Measurements from ENCODE around the gene HHATL.

- no peak for TF ChIP-seq TAF1 (IDR thresholded peaks at IDR 0.05; ENCODE audit: low read depth, low read length)
- TF ChIP-seq CTCF (IDR thresholded peaks at IDR 0.05; ENCODE audit: control extremely low read depth in 1 of 3, insufficient read depth in 1 of 3, low read depth in 1 of 3, low read length in 3 of 3): no peak
- TF ChIP-seq RAD21 (IDR thresholded peaks at IDR 0.05 in 1 of 2, conservative IDR thresholded peaks at IDR 0.05 in 1 of 2; ENCODE audit: low read depth in 2 of 2, low read length in 2 of 2): no peak
- TF ChIP-seq EZH2 (IDR thresholded peaks at IDR 0.05; ENCODE audit: low read depth, low read length, severe bottlenecking): no peak
Observed at GRCh38 chr3:42745776-42746454, 43.3 kb upstream of the HHATL start.
